ENCODE measurements around the gene BFSP2. TPM values are rescaled to one million over a fixed set of nuclear protein-coding genes. Genes with fewer than 3 reads are reported as not detected.

The BFSP2 gene
- total and polyA plus RNA-seq, 2 donors: not detected

DNA sequence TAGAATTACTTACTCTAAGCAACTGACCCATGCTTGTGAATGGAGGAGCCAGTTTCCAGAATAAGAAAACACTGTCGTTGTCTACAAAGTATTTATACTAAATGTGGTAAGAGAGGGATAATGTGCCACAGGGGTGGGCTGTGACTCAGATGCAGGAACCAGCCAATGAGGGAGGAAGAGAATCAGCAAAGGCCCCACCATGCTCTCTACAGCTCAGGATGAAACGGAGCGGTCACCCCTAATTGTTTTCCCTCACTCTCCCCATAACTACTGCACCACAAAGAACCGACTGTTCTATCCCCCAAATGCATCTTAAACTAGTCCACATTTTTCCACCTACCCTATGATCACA lies 44.5 kb downstream of the BFSP2 start:
- WGBS: 73% methylated on average over 4 of the region's 4 CpGs
- H3K27ac ChIP-seq (ENCODE audit: low read depth): no peak overlapping the region
- no peaks in the 10 kb centered on the region for H3K36me3 ChIP-seq (ENCODE audit: insufficient read depth)
- no peak overlapping the region for H3K4me3 ChIP-seq (ENCODE audit: low read depth, low read length)
- DNase-seq (ENCODE audit: extremely low spot score): no peak
- H3K4me1 ChIP-seq (ENCODE audit: insufficient read depth): no peaks in the 10 kb centered on the region

GRCh38 chr3:133445108-133445507 lies 45.3 kb downstream of the BFSP2 start:
- Histone ChIP-seq H3K4me3 (ENCODE audit: low read depth, low read length) (no peak overlapping the region), H3K27ac (ENCODE audit: low read depth) (no peak overlapping the region), H3K4me1 (ENCODE audit: insufficient read depth) (no peaks in the 10 kb centered on the region), H3K36me3 (ENCODE audit: insufficient read depth) (no peaks in the 10 kb centered on the region)
- 91% methylated on average over 2 of the region's 2 CpGs for WGBS
- no peak for DNase-seq (ENCODE audit: extremely low spot score)

GRCh38 chr3:133447750-133448477 lies 48.1 kb downstream of the BFSP2 start:
- WGBS: 90% methylated on average over 4 of the region's 4 CpGs
- Histone ChIP-seq H3K4me1 (ENCODE audit: insufficient read depth) (no peaks in the 10 kb centered on the region), H3K27ac (ENCODE audit: low read depth) (no peak overlapping the region), H3K36me3 (ENCODE audit: insufficient read depth) (no peaks in the 10 kb centered on the region), H3K4me3 (ENCODE audit: low read depth, low read length) (no peak overlapping the region)
- no peak for DNase-seq (ENCODE audit: extremely low spot score)

DNA sequence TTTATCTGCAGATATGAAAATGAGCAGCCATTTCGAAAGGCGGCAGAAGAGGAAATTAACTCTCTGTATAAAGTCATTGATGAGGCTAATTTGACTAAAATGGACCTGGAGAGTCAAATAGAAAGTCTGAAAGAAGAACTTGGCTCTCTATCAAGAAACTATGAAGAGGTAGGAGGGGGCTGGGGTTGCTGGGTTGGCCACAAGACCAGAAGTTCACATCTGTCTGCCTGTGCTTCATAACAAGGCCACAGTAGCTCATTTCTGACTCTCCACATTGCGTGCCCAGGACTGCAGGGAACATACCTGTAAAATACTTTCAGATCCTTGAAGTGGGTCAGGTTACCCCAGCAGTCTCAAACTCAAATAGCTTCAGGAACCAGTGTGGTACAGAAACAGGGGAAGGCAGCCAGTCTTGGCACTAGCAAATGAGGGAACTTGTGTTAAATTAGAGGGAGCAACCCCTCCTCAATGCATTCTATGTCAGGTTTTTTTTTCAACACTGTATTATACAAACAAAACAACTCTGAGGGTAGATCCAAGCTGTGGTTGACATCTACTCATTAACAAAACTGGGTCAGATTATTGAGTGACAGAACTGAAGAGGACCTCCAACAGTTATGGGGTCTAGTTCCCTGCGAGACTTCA lies 48.7 kb downstream of the BFSP2 start:
- Histone ChIP-seq H3K4me3 (ENCODE audit: low read depth, low read length) (no peak overlapping the region), H3K4me1 (ENCODE audit: insufficient read depth) (no peaks in the 10 kb centered on the region), H3K36me3 (ENCODE audit: insufficient read depth) (no peaks in the 10 kb centered on the region), H3K27ac (ENCODE audit: low read depth) (no peak overlapping the region)
- WGBS: 72% methylated on average over 4 of the region's 4 CpGs
- no peak for DNase-seq (ENCODE audit: extremely low spot score)

DNA sequence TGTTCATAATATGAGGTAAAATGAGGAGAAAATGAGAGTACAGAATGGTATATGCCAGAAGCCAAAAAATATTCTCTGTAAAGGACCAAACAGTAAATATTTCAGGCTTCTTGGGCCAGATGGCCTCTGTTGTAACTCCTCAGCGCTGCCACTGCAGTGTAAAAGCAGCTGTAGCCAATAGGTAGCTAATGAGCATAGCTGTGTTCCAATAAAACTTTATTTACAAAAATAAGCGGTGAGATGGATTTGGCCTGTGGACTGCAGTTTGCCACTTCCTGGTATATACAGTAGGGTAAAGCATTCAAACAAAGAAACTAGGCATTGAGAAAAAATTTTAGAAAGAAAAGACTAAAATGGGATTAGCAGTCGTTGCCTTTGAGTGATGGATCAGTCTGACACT lies 51.5 kb downstream of the BFSP2 start:
- H3K36me3 ChIP-seq (ENCODE audit: insufficient read depth): no peaks in the 10 kb centered on the region
- H3K4me1 ChIP-seq (ENCODE audit: insufficient read depth): no peaks in the 10 kb centered on the region
- no peak for DNase-seq (ENCODE audit: extremely low spot score)
- no peak overlapping the region for H3K4me3 ChIP-seq (ENCODE audit: low read depth, low read length)
- 93% methylated on average over 3 of the region's 3 CpGs for WGBS
- H3K27ac ChIP-seq (ENCODE audit: low read depth): no peak overlapping the region

GRCh38 chr3:133452641-133453319 lies 52.9 kb downstream of the BFSP2 start:
- Histone ChIP-seq H3K4me3 (ENCODE audit: low read depth, low read length) (no peak overlapping the region), H3K36me3 (ENCODE audit: insufficient read depth) (no peaks in the 10 kb centered on the region), H3K4me1 (ENCODE audit: insufficient read depth) (no peaks in the 10 kb centered on the region), H3K27ac (ENCODE audit: low read depth) (no peak overlapping the region)
- no peak for DNase-seq (ENCODE audit: extremely low spot score)
- WGBS: 62% methylated on average over 5 of the region's 5 CpGs

- DNase-seq (ENCODE audit: extremely low spot score): no peak
- Histone ChIP-seq H3K36me3 (ENCODE audit: insufficient read depth) (no peaks in the 10 kb centered on the region), H3K27ac (ENCODE audit: low read depth) (no peak overlapping the region), H3K4me3 (ENCODE audit: low read depth, low read length) (no peak overlapping the region), H3K4me1 (ENCODE audit: insufficient read depth) (no peaks in the 10 kb centered on the region)
- 72% methylated on average over 3 of the region's 3 CpGs for WGBS
Measured at GRCh38 chr3:133453383-133453782, 53.5 kb downstream of the BFSP2 start.

- no peaks in the 10 kb centered on the region for H3K36me3 ChIP-seq (ENCODE audit: insufficient read depth)
- H3K4me3 ChIP-seq (ENCODE audit: low read depth, low read length): no peak overlapping the region
- WGBS: 94% methylated on average over 3 of the region's 3 CpGs
- H3K27ac ChIP-seq (ENCODE audit: low read depth): no peak overlapping the region
- no peak for DNase-seq (ENCODE audit: extremely low spot score)
- H3K4me1 ChIP-seq (ENCODE audit: insufficient read depth): no peaks in the 10 kb centered on the region
Measured at GRCh38 chr3:133455281-133455680, 55.4 kb downstream of the BFSP2 start.

DNA sequence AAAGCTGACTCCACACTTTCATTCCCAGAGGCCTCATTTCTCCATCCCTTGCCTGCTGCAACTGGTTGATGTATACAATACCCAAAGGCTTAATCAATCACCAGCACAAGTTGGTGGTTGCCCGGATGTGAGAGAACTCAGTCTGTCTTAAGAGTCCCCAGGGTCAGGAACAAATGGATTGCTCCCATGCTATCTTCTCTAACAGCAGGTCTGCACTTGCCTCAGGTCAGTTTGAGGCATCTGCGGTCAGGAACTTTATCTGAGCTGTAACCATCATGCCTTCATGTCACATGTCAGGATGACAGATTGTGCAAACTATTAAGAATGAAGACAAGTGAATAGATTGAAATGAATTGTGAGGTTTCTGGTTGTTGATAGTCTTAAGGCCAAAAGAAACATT lies 56.1 kb downstream of the BFSP2 start:
- DNase-seq (ENCODE audit: extremely low spot score): no peak
- no peak overlapping the region for H3K4me3 ChIP-seq (ENCODE audit: low read depth, low read length)
- H3K27ac ChIP-seq (ENCODE audit: low read depth): no peak overlapping the region
- no peaks in the 10 kb centered on the region for H3K4me1 ChIP-seq (ENCODE audit: insufficient read depth)
- 77% methylated on average over 2 of the region's 2 CpGs for WGBS
- no peaks in the 10 kb centered on the region for H3K36me3 ChIP-seq (ENCODE audit: insufficient read depth)

GRCh38 chr3:133457025-133457424 lies 57.2 kb downstream of the BFSP2 start:
- Histone ChIP-seq H3K27ac (ENCODE audit: low read depth) (no peak overlapping the region), H3K4me1 (ENCODE audit: insufficient read depth) (no peaks in the 10 kb centered on the region), H3K4me3 (ENCODE audit: low read depth, low read length) (no peak overlapping the region), H3K36me3 (ENCODE audit: insufficient read depth) (no peaks in the 10 kb centered on the region)
- 81% methylated on average over 3 of the region's 3 CpGs for WGBS
- DNase-seq (ENCODE audit: extremely low spot score): no peak

DNA sequence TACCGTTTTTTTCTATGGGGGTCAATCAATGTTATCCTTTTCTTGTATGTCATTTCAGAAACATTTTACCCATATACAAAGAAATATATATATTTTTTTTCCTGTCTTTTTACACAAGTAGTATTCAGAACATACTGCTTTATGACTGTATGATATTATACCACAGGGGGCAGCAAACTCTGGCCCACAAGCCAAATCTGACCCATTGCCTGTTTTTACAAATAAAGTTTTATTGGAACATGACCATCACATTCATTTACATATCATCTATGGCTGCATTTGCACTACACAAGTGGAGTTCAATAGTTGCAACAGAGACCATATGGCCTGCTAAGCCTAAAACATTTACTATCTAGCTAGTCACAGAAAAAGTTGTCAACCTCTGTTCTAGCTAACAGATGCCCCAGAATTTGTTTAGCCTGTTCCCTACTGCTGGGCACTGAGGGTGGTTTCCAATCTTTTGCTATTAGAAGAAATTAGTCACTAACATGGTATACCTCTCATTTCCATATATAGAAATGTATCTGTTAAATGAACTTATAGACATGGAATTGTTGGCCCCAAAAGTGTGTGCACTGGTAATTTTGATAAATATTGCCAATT lies 57.7 kb downstream of the BFSP2 start:
- no peaks in the 10 kb centered on the region for H3K4me1 ChIP-seq (ENCODE audit: insufficient read depth)
- no peak for DNase-seq (ENCODE audit: extremely low spot score)
- 86% methylated on average over 1 of the region's 1 CpG for WGBS
- no peak overlapping the region for H3K27ac ChIP-seq (ENCODE audit: low read depth)
- H3K4me3 ChIP-seq (ENCODE audit: low read depth, low read length): no peak overlapping the region
- H3K36me3 ChIP-seq (ENCODE audit: insufficient read depth): no peaks in the 10 kb centered on the region

DNA sequence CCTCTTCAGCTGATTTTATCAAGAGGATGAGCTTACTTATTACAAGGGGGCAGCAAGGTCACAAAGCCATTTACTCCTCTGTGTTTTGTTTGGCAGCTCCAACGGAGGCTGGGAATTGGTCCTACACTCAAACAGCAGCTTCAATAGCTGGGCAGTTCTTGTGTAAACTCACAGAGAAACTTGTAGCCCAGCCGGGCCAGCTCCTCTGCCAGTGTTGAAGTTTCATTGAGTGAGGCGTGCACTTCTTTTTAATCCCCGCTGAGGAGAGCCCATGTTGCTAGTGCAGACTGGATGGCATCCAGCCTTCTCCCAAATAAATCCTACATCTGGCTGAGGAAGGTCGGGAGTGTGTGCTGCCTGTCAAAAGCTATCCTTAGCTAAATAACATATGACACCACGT lies 59.5 kb downstream of the BFSP2 start:
- Histone ChIP-seq H3K4me3 (ENCODE audit: low read depth, low read length) (no peak overlapping the region), H3K4me1 (ENCODE audit: insufficient read depth) (no peaks in the 10 kb centered on the region), H3K36me3 (ENCODE audit: insufficient read depth) (no peaks in the 10 kb centered on the region), H3K27ac (ENCODE audit: low read depth) (no peak overlapping the region)
- DNase-seq (ENCODE audit: extremely low spot score): no peak
- WGBS: 21% methylated on average over 6 of the region's 6 CpGs

DNA sequence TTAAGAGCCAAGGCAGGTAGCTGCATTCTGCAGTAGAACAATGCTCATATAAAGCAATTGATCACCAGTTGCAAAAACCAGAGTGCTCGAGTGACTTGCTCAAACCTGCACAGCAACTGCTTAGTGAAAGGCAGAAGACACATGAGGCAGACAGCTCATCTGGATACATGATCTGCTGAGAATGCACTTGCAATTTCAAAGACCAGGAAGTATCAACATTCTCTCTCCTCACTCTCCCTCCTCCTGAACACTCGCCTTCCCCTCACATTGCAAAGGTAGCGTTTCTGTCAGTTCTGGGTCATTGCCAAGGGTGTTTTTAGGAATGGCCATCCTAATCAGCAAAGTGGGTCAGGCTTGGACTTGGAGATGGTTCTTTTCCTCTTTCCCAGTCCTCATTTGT lies 61.0 kb downstream of the BFSP2 start:
- no peaks in the 10 kb centered on the region for H3K36me3 ChIP-seq (ENCODE audit: insufficient read depth)
- DNase-seq (ENCODE audit: extremely low spot score): no peak
- no peak overlapping the region for H3K27ac ChIP-seq (ENCODE audit: low read depth)
- 62% methylated on average over 3 of the region's 3 CpGs for WGBS
- H3K4me1 ChIP-seq (ENCODE audit: insufficient read depth): no peaks in the 10 kb centered on the region
- no peak overlapping the region for H3K4me3 ChIP-seq (ENCODE audit: low read depth, low read length)

DNA sequence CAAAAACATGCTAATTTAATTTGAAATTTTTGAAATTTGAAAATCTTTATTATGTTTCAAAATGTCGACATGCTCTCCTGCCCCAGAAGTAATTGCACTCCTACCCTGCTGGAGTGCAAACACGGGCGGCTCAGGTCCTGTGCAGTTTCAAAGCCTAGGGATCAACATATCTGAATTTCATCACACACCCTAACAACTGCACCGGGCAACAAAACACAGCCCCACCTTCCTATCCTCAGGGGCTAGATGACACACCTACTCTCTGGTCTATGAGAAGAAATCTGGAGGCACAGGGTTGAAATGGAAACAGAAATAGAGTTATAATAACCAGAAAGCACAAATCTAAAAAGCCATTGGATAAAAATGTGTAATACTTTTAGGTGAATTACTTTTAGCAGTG lies 61.4 kb downstream of the BFSP2 start:
- DNase-seq (ENCODE audit: extremely low spot score): no peak
- Histone ChIP-seq H3K4me3 (ENCODE audit: low read depth, low read length) (no peak overlapping the region), H3K36me3 (ENCODE audit: insufficient read depth) (no peaks in the 10 kb centered on the region), H3K27ac (ENCODE audit: low read depth) (no peak overlapping the region), H3K4me1 (ENCODE audit: insufficient read depth) (no peaks in the 10 kb centered on the region)
- WGBS: 60% methylated on average over 4 of the region's 4 CpGs
